ENCODE results near the gene DNAJB2. TPM values are rescaled to one million over a fixed set of nuclear protein-coding genes. Genes with fewer than 3 reads are reported as not detected.

Gene DNAJB2
- total and polyA plus RNA-seq, 4 donors, result 63.7 to 79.6 (median 75.3) TPM

DNA sequence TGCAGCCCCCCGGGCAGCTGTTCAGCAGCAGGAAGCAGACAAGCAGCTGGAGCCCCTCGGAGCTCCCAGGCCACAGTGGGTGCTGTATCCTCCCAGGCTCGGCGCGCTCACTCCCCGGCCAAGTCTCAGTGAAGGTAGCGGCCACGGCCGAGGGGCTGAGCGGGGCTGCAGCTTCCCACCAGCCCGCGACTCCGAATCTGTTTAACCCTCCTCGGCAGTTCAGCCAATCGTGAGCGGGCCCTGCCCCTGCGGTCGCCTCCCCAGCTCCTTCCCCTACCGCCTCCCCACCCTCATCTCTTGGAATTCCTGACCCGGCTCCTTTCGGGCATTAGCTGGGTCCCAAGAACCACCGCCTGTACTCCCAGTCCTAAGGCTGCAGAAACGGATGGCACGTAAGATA lies 53.4 kb downstream of the DNAJB2 start, which contains the start of gene RESP18:
RESP18 (minus strand) TSS at position 203 of the 400 bp plus-strand sequence.
- Histone ChIP-seq H3K4me3 (no peak within 1 kb of the TSS), H3K9ac (ENCODE audit: insufficient read depth in 1 of 2, low read length in 2 of 2) (no peak within 1 kb of the TSS), H3K9me3 (ENCODE audit: control insufficient read depth in 4 of 4, insufficient read depth in 3 of 4, low read length in 3 of 4) (peaks cover 0 to 10% (median 0%) of the 10 kb centered on the region in 4 donors), H3K27ac (ENCODE audit: low read depth in 1 of 2, low read length in 1 of 2) (no peak within 1 kb of the TSS), H3K27me3 (ENCODE audit: control insufficient read depth in 3 of 3, insufficient read depth in 3 of 3, low read length in 2 of 3) (peaks cover 0 to 40% (median 19%) of the 10 kb centered on the region in 3 donors), H3K36me3 (ENCODE audit: control insufficient read depth in 4 of 4, insufficient read depth in 4 of 4, low read length in 4 of 4) (no peaks in the 10 kb centered on the region), H3K4me1 (ENCODE audit: control insufficient read depth in 5 of 5, insufficient read depth in 5 of 5, low read length in 5 of 5) (no peaks in the 10 kb centered on the region)
- 10 to 12% methylated on average over 24 of the region's 24 CpGs for WGBS, 2 donors
- ATAC-seq (ENCODE audit: insufficient read depth, low FRiP score) (no peak), DNase-seq (no peak)
- TF ChIP-seq, protein P1, sequence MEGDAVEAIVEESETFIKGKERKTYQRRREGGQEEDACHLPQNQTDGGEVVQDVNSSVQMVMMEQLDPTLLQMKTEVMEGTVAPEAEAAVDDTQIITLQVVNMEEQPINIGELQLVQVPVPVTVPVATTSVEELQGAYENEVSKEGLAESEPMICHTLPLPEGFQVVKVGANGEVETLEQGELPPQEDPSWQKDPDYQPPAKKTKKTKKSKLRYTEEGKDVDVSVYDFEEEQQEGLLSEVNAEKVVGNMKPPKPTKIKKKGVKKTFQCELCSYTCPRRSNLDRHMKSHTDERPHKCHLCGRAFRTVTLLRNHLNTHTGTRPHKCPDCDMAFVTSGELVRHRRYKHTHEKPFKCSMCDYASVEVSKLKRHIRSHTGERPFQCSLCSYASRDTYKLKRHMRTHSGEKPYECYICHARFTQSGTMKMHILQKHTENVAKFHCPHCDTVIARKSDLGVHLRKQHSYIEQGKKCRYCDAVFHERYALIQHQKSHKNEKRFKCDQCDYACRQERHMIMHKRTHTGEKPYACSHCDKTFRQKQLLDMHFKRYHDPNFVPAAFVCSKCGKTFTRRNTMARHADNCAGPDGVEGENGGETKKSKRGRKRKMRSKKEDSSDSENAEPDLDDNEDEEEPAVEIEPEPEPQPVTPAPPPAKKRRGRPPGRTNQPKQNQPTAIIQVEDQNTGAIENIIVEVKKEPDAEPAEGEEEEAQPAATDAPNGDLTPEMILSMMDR (IDR thresholded peaks at IDR 0.05; ENCODE audit: control extremely low read depth, extremely low read depth), result no peak

DNA sequence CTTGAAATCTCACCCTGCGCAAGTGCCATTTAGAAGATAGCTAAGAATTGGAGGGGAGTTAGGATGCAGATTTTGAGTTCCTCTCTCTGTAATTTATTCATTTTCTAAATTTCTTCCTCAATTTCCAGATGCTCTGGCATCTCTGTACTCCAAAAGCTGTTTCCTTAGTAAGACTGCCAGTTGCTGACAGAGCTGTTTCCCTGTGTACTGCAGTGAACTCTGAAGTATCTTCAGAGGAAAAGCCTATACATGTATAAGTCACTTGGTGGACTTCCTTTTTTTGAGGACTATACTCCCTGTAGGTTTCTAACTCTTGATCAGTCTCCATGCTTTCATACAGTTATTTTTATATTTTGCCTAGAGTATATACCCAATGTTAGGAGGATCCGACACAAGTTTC lies 54.9 kb downstream of the DNAJB2 start:
- TF ChIP-seq, protein P1 (IDR thresholded peaks at IDR 0.05; ENCODE audit: control extremely low read depth, extremely low read depth), result no peak
- Histone ChIP-seq H3K27me3 (ENCODE audit: control insufficient read depth in 3 of 3, insufficient read depth in 3 of 3, low read length in 2 of 3) (peaks cover 0 to 37% (median 19%) of the 10 kb centered on the region in 3 donors), H3K27ac (ENCODE audit: low read depth in 1 of 2, low read length in 1 of 2) (no peak overlapping the region), H3K4me3 (no peak overlapping the region), H3K9ac (ENCODE audit: insufficient read depth in 1 of 2, low read length in 2 of 2) (no peak overlapping the region), H3K4me1 (ENCODE audit: control insufficient read depth in 5 of 5, insufficient read depth in 5 of 5, low read length in 5 of 5) (no peaks in the 10 kb centered on the region), H3K36me3 (ENCODE audit: control insufficient read depth in 4 of 4, insufficient read depth in 4 of 4, low read length in 4 of 4) (no peaks in the 10 kb centered on the region), H3K9me3 (ENCODE audit: control insufficient read depth in 4 of 4, insufficient read depth in 3 of 4, low read length in 3 of 4) (peaks cover 0 to 10% (median 0%) of the 10 kb centered on the region in 4 donors)
- WGBS, 2 donors, result 69 to 97% methylated on average over 2 of the region's 2 CpGs
- ATAC-seq (ENCODE audit: insufficient read depth, low FRiP score) (no peak), DNase-seq (no peak)

DNA sequence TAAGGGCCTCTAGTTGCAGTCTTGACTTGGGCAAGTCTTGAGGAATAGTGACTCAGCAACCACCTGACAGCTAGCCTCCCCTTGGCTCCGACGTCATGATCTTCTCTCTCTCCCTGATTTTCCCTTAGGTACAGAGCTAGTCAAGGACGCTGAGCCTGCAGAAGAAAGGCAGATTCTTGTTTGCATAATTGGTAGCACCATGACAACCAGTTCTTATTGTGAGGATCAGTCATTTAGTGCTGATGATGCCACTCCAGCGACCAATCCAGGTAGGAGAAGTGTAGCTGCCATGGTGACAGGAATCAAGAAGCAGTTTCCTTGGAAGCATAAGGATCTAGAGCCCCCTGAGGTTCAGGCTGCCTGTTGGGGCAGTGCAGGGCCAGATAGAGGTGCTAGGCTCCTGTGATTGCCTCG lies 56.2 kb downstream of the DNAJB2 start:
- H3K4me1 ChIP-seq (ENCODE audit: control insufficient read depth in 5 of 5, insufficient read depth in 5 of 5, low read length in 5 of 5), result no peaks in the 10 kb centered on the region
- H3K36me3 ChIP-seq (ENCODE audit: control insufficient read depth in 4 of 4, insufficient read depth in 4 of 4, low read length in 4 of 4), result no peaks in the 10 kb centered on the region
- H3K27me3 ChIP-seq (ENCODE audit: control insufficient read depth in 3 of 3, insufficient read depth in 3 of 3, low read length in 2 of 3), result peaks cover 0 to 33% (median 17%) of the 10 kb centered on the region in 3 donors
- H3K27ac ChIP-seq (ENCODE audit: low read depth in 1 of 2, low read length in 1 of 2), result no peak overlapping the region
- ATAC-seq (ENCODE audit: insufficient read depth, low FRiP score), result no peak
- no peak overlapping the region for H3K9ac ChIP-seq (ENCODE audit: insufficient read depth in 1 of 2, low read length in 2 of 2)
- 29 to 46% methylated on average over 5 of the region's 5 CpGs for WGBS, 2 donors
- H3K4me3 ChIP-seq, result no peak overlapping the region
- peaks cover 0 to 9% (median 0%) of the 10 kb centered on the region in 4 donors for H3K9me3 ChIP-seq (ENCODE audit: control insufficient read depth in 4 of 4, insufficient read depth in 3 of 4, low read length in 3 of 4)
- TF ChIP-seq, protein P1 (IDR thresholded peaks at IDR 0.05; ENCODE audit: control extremely low read depth, extremely low read depth), result no peak
- no peak for DNase-seq

Small RNAs within 50 kb of the gene (small RNA-seq; reads per million reads assigned to genes)
- not detected for gene MIR153-1 (ENCODE audit: low replicate concordance)

Other genes starting within 250 kb of the DNAJB2 start
- 10 to 100 TPM; 10.3 to 16.5 TPM for gene CFAP65, start 237.8 kb upstream of the DNAJB2 start, total RNA-seq
- gene CFAP65, start 237.8 kb upstream of the DNAJB2 start, polyA plus RNA-seq, result 1 to 10 TPM; 3.9 to 5.8 TPM
- gene IHH, start 218.4 kb upstream of the DNAJB2 start, total RNA-seq, result 1 to 10 TPM; 2.2 to 4.4 TPM
- gene IHH, start 218.4 kb upstream of the DNAJB2 start, polyA plus RNA-seq, result 1 to 10 TPM in 1 of 2 donors, under 1 TPM in 1; 0.55 to 1.8 TPM
- 10 to 100 TPM; 13.3 to 21.1 TPM for gene NHEJ1, start 118.6 kb upstream of the DNAJB2 start, total RNA-seq
- 10 to 100 TPM in 1 of 2 donors, 1 to 10 TPM in 1; 8.4 to 11.7 TPM for gene NHEJ1, start 118.6 kb upstream of the DNAJB2 start, polyA plus RNA-seq
- 1 to 10 TPM; 2.0 to 2.5 TPM for gene SLC23A3, start 109.3 kb upstream of the DNAJB2 start, total RNA-seq
- 1 to 10 TPM in 1 of 2 donors, under 1 TPM in 1; 0.80 to 1.7 TPM for gene SLC23A3, start 109.3 kb upstream of the DNAJB2 start, polyA plus RNA-seq
- 10 to 100 TPM; 27.5 to 66.9 TPM for gene CNPPD1, start 102.4 kb upstream of the DNAJB2 start, total RNA-seq
- 10 to 100 TPM; 37.2 to 60.1 TPM for gene CNPPD1, start 102.4 kb upstream of the DNAJB2 start, polyA plus RNA-seq
- 10 to 100 TPM; 42.1 to 80.6 TPM for gene RETREG2, start 101.1 kb upstream of the DNAJB2 start, total RNA-seq
- 10 to 100 TPM; 46.8 to 56.6 TPM for gene RETREG2, start 101.1 kb upstream of the DNAJB2 start, polyA plus RNA-seq
- gene ZFAND2B, start 72.6 kb upstream of the DNAJB2 start, total RNA-seq, result 10 to 100 TPM; 28.2 to 41.4 TPM
- 10 to 100 TPM; 37.7 to 45.1 TPM for gene ZFAND2B, start 72.6 kb upstream of the DNAJB2 start, polyA plus RNA-seq
- gene ABCB6, start 60.4 kb upstream of the DNAJB2 start, total RNA-seq, result 10 to 100 TPM; 17.2 to 40.4 TPM
- 10 to 100 TPM; 27.7 to 49.4 TPM for gene ABCB6, start 60.4 kb upstream of the DNAJB2 start, polyA plus RNA-seq
- 10 to 100 TPM; 49.1 TPM for gene ATG9A, start 49.7 kb upstream of the DNAJB2 start, total RNA-seq
- 10 to 100 TPM; 22.5 to 36.1 TPM for gene ATG9A, start 49.7 kb upstream of the DNAJB2 start, polyA plus RNA-seq
- 100 to 1,000 TPM in 1 of 2 donors, 10 to 100 TPM in 1; 40.1 to 101 TPM for gene ANKZF1, start 49.6 kb upstream of the DNAJB2 start, total RNA-seq
- gene ANKZF1, start 49.6 kb upstream of the DNAJB2 start, polyA plus RNA-seq, result 10 to 100 TPM; 22.3 to 28.4 TPM
- gene GLB1L, start 33.9 kb upstream of the DNAJB2 start, total RNA-seq, result 10 to 100 TPM; 18.1 to 18.7 TPM
- 1 to 10 TPM; 7.5 to 9.1 TPM for gene GLB1L, start 33.9 kb upstream of the DNAJB2 start, polyA plus RNA-seq
- gene STK16, start 33.9 kb upstream of the DNAJB2 start, total RNA-seq, result 10 to 100 TPM; 16.2 to 25.7 TPM
- gene STK16, start 33.9 kb upstream of the DNAJB2 start, polyA plus RNA-seq, result 10 to 100 TPM; 25.2 to 50.5 TPM
- gene TUBA4B, start 26.1 kb upstream of the DNAJB2 start, total RNA-seq, result 10 to 100 TPM in 1 of 2 donors, 1 to 10 TPM in 1; 5.7 to 20.3 TPM
- gene TUBA4B, start 26.1 kb upstream of the DNAJB2 start, polyA plus RNA-seq, result 10 to 100 TPM in 1 of 2 donors, 1 to 10 TPM in 1; 8.7 to 12.2 TPM
- 10 to 100 TPM; 15.6 to 37.9 TPM for gene TUBA4A, start 25.4 kb upstream of the DNAJB2 start, total RNA-seq
- 10 to 100 TPM; 48.1 to 82.1 TPM for gene TUBA4A, start 25.4 kb upstream of the DNAJB2 start, polyA plus RNA-seq
- gene PTPRN, start 30.0 kb downstream of the DNAJB2 start, total RNA-seq, result 1 to 10 TPM in 1 of 2 donors, under 1 TPM in 1; 0.21 to 2.6 TPM
- under 1 TPM; 0.11 to 0.22 TPM for gene PTPRN, start 30.0 kb downstream of the DNAJB2 start, polyA plus RNA-seq
- not detected for gene RESP18, start 53.4 kb downstream of the DNAJB2 start, total RNA-seq
- not detected for gene RESP18, start 53.4 kb downstream of the DNAJB2 start, polyA plus RNA-seq
- 10 to 100 TPM; 73.7 to 78.6 TPM for gene DNPEP, start 108.5 kb downstream of the DNAJB2 start, total RNA-seq
- gene DNPEP, start 108.5 kb downstream of the DNAJB2 start, polyA plus RNA-seq, result 10 to 100 TPM; 82.9 to 89.7 TPM
- 10 to 100 TPM; 23.9 to 88.7 TPM for gene DES, start 139.0 kb downstream of the DNAJB2 start, total RNA-seq
- 100 to 1,000 TPM in 1 of 2 donors, 10 to 100 TPM in 1; 27.2 to 108 TPM for gene DES, start 139.0 kb downstream of the DNAJB2 start, polyA plus RNA-seq
- gene SPEG, start 155.5 kb downstream of the DNAJB2 start, total RNA-seq, result 10 to 100 TPM in 1 of 2 donors, 1 to 10 TPM in 1; 8.7 to 15.6 TPM
- gene SPEG, start 155.5 kb downstream of the DNAJB2 start, polyA plus RNA-seq, result 10 to 100 TPM in 1 of 2 donors, 1 to 10 TPM in 1; 3.7 to 10.5 TPM
- gene GMPPA, start 219.5 kb downstream of the DNAJB2 start, total RNA-seq, result 10 to 100 TPM; 18.8 to 48.9 TPM
- gene GMPPA, start 219.5 kb downstream of the DNAJB2 start, polyA plus RNA-seq, result 10 to 100 TPM; 30.7 to 46.6 TPM
- gene ASIC4, start 235.1 kb downstream of the DNAJB2 start, total RNA-seq, result under 1 TPM; 0.26 to 0.43 TPM
- gene ASIC4, start 235.1 kb downstream of the DNAJB2 start, polyA plus RNA-seq, result under 1 TPM; 0.02 TPM

Measured in lung (tissue), 13 donors.